ENCODE results near the gene LAMA2. TPM values are rescaled to one million over a fixed set of nuclear protein-coding genes. Genes with fewer than 3 reads are reported as not detected.

The LAMA2 gene
- 107 TPM for total RNA-seq (ENCODE audit: insufficient read depth, low replicate concordance)

- DNase-seq (ENCODE audit: low spot score) = peak; percentile 87
Measured at GRCh38 chr6:128882991-128883611, at the start of gene LAMA2. LAMA2 (plus strand) TSS chr6:128883138; CDS start chr6:128883246, 108 bp downstream.

- DNase-seq (ENCODE audit: low spot score) = peak; percentile 27
Measured at GRCh38 chr6:128836761-128837160, 46.2 kb upstream of the LAMA2 start.

- DNase-seq (ENCODE audit: low spot score) = no peak
Measured at GRCh38 chr6:128841518-128841917, 41.4 kb upstream of the LAMA2 start.

- DNase-seq (ENCODE audit: low spot score) = no peak
Measured at GRCh38 chr6:128844598-128844997, 38.3 kb upstream of the LAMA2 start.

- no peak for DNase-seq (ENCODE audit: low spot score)
Measured at GRCh38 chr6:128847431-128848210, 35.3 kb upstream of the LAMA2 start.

DNA sequence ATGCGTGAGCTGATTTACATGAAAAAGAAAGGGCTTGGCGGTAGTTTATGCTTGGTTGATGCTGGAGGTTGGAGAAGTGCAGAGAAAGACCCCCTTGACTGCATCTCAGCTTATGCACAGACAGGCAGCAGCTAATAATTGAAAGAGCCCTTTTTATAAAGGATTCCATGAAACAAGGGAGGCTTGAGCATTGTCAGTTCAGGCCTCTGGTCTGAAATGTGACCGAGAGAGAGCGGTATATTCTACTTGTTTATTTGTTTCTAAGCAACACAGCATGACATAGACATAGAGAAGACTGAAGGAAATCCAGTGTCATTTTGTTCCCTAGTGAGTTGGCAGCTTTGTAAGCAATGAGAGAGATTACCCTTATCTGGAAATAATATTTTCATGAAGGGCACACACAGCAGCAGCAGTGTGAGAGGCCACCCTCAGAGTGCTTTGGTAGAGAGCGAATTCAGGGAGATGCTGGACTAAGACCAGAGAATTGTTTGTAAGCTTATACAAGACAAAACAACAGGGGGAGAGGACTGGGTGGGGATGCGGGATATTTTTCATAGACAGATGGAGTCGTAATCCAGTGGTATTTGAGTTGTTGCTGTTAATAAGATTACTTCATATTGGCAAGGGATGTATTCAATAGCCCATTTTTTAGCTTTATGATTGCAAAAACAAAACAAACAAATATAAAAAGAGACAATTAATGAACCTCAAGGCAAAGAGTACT is 34.6 kb upstream of the LAMA2 start:
- DNase-seq (ENCODE audit: low spot score) = no peak

- no peak for DNase-seq (ENCODE audit: low spot score)
Measured at GRCh38 chr6:128855581-128856085, 27.3 kb upstream of the LAMA2 start.

DNA sequence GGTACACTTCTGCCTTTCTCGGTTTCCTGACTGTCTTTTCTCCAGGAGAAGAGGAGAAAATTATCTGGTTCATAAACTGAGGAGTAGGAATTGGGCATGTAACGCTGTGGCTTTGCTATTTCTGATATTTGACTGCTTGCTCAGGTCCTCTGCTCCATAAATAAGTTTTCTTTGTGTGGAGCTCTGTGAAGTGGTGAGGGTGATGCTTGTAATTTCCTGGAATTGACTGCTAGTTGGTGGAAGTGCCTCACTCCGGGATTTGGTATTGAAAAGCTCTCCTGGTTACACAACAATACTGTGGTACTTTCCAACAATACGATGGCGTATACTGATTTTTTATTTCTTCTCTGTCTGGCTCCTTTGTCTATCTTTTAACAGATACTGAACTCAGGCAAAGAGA is 25.1 kb upstream of the LAMA2 start:
- DNase-seq (ENCODE audit: low spot score) = peak; percentile 5

GRCh38 chr6:128860782-128861181 is 22.2 kb upstream of the LAMA2 start:
- no peak for DNase-seq (ENCODE audit: low spot score)

DNA sequence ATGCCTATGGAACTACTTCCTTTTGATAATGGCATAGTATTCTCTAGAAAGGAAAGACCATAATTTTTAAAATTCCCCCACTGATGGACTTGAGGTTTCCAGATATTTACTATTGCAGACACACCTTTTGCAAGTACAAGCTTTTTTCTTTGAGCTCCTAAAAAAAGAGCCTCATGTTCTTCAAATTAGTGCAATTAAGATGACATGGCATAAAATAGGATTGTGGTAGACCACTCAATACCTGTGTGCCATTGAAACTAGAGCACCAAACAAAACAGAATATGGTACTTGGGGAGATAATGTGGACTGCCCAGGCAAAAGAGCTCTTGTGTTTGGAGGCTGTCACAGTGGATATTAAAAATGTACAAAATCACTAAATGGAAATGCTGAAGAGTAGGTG is 19.0 kb upstream of the LAMA2 start:
- no peak for DNase-seq (ENCODE audit: low spot score)

DNA sequence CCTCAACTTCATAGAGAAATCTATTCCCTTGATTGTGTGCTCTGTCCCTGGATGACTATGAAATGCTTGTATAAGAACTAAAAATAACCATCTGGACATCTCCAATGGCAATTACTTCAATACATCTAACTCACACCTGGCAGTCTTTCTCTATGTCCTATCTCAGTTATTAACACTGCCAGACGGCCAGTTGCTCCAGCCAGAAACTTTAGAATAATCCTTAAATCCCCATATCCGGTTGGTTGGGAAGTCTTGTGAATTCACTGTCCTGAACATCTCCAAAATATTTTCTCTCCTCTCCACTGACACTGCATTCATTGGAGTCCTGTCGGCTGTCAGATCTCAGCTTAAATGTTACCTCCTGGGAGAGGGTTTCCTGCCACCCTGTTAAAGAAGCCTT is 12.2 kb upstream of the LAMA2 start:
- no peak for DNase-seq (ENCODE audit: low spot score)

DNA sequence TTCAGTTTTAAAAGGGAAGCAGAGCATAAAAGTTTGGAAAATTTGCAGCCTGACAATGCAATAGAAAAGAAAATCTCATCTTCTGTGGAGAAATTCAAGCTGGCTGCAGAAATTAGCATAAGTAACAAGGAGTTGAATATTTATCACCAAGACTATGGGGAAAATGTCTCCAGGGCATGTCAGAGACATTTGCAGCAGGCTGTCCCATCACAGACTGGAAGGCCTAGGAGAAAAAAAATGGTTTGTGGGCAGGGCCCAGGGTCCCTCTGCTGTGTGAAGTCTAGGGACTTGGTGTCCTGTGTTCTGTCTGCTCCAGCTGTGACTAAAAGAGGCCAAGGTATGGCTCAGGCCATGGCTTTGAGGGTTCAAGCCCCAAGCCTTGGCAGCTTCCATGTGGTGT is 8.1 kb upstream of the LAMA2 start:
- no peak for DNase-seq (ENCODE audit: low spot score)

DNA sequence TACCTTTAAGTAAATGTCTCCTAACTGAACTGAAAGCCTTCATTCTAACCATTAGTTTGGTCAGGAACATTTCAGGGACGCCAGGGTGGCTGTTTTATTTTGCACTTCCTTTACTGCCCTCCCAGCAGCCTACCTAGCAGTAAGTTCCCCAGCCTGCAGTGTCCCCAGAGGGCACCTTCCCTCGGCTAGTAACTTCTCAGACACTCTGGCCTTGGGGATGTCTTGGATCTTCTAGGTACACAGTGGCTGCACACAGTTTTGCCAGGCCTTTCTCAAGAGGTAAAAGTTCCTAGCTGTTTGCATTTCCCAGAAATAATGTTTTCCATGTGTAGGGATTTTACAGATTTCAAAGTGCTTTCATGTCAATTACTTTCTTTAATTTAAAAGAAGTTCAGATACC is 378 bp upstream of the LAMA2 start:
- DNase-seq (ENCODE audit: low spot score) = no peak

DNA sequence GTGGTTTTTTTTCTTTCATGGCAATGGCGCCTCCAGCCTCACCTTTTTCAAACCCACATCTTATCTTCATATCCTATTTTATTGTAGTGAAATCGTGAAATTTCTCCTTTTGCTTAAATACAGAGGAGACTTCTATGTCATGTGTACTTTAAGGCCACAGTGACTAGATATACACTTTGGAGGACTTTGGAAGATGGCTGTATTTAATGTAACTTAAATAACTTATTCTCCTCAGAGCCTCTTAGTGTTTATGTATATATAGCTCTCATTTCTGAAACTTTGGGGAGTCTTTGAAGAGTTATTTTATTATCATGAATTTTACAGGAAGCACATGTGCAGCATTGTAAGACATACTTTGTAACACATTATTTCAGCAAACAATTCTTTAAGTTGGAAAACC is 968 bp downstream of the LAMA2 start:
- peak; percentile 3 for DNase-seq (ENCODE audit: low spot score)

DNA sequence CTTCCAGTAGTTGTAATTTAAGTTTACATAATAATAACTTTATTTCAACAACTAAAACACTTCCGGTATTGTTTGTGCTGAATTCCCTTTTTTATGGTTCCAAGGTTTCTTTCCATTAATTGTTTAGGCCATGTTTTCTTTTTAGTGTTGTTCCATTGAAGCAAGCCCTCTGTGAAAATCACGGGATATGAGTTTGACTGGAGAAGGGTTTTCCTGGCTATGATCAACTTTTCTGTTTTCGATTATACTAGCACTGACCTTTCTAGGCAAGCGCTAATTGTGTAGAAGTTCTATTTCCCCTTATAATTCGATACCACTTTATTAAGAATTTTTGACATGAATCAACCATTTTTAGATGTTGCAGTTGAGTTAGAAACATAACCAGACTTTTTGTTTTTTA is 2.4 kb downstream of the LAMA2 start:
- DNase-seq (ENCODE audit: low spot score) = no peak

DNA sequence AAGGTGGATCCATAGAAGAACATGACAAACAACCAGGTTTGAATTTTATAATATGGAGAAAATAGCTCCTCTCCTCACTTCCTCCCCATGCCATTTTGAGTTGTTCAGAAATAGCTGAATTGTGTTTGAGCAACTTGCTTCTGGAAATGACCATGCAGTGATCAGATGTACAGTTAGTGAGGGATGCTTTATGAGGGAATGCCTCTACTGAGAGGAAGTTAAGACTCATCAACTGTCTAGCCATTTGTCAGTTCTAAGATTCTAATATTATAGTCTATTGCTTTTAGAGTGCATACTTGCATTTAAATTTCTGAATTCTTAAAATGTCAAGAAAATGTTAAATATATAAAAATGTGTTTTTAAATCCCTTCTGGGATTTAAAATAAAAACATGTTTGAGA is 3.8 kb downstream of the LAMA2 start:
- no peak for DNase-seq (ENCODE audit: low spot score)

- no peak for DNase-seq (ENCODE audit: low spot score)
Measured at GRCh38 chr6:128888444-128889175, 5.7 kb downstream of the LAMA2 start.

DNA sequence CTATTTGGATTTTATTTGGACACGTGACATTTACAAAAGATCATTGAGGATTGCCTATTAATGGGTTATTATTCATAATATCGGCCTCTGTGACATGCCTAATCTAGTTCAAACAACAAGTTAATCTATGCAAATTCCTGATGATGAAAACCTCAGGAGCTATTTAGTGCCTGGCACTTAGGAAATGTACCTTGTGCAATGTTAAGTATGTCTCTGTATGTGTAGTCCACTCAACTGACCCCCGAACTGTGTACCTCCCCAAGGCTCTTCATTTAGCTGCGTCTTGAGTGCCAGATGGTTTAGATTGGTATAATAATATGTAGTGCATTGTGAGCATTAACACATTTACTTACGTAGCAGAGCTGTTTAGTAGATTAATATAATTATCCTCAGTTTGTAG is 6.9 kb downstream of the LAMA2 start:
- DNase-seq (ENCODE audit: low spot score) = no peak

- DNase-seq (ENCODE audit: low spot score) = peak; percentile 34
Measured at GRCh38 chr6:128892079-128892478, 9.1 kb downstream of the LAMA2 start.

DNA sequence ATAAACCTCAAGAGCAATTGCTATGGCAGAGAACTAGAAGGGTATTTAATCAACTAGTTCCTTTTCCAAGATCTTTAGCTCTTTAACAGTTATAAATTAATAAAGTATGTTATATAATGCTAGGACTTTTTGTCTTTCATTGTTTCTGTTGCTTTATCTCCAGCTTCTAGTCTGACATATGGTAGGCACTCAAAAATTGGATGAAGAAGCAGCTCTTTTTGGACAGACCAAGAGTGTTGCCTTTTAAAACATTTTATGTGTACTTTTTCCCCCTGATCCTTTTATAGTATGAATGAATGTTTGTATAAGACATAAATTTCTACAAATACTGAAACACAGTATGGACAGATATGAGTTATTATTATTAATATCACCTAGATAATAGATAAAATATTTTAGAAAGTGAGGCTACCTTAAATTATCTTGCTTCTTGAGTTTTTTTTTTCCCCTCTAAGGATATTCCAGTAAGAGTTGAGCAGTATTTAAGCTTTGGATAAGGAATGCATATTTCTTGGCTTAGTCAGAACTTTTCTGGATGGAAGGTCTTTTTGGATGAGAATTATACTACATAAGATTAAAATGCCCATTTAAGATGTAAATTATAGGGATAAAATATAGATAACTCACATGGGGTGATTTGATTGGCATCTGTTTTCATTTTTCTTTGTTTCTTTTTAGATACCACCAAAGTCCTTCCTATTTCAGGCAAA is 16.6 kb downstream of the LAMA2 start:
- DNase-seq (ENCODE audit: low spot score) = peak; percentile 65

DNA sequence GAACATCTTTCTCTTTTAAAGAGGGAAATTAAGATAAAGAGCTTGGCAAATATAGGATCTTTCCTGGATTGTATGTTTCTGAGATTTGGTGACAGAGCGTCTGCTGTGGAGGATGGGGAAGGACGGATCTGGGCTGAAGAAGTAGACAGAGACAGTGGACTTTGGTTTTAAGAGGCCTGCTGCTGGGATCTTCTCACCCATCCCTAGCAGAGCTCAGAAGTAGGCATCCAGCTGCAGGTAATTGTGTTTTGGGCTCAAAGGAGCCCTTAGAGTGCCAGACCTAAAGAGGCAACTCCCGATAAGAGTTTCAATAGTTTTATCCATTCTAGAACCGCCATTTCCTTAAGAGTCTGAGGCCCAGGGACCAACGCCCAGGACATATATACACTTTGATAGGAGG is 20.8 kb downstream of the LAMA2 start:
- DNase-seq (ENCODE audit: low spot score) = no peak

Data from umbilical cord (tissue), 2 donors.